GM12878 (cell line): Measurements from ENCODE around the gene DDX31.

Experiments used
- HCFC1 ChIP-seq: fragments of 150-350 bp; IDR thresholded peaks from 2 replicates; pipeline ENCODE4 v1.6.1; 2014; ENCODE audit warnings: low read length
- HDAC6 ChIP-seq: fragments of 200-600 bp; sonication (generic); IDR thresholded peaks from one replicate; pipeline ENCODE4 v1.8.0; 2017; ENCODE audit warnings: antibody characterized with exemption; ENCODE audit not compliant: unreplicated experiment
- MTA2 ChIP-seq: fragments of 450-650 bp; IDR thresholded peaks from 2 replicates; pipeline ENCODE4 v1.6.1; 2016; ENCODE audit warnings: low read depth, mild to moderate bottlenecking, moderate library complexity
- NFYB ChIP-seq: IDR thresholded peaks from 2 replicates; pipeline ENCODE4 v1.6.1; 2011; ENCODE audit warnings: low read depth, mild to moderate bottlenecking, low read length, improper control_type of control experiment, moderate library complexity; ENCODE audit not compliant: insufficient read depth
- NR2C2 ChIP-seq: IDR thresholded peaks from 2 replicates; pipeline ENCODE4 v1.6.1; 2011; ENCODE audit warnings: borderline replicate concordance, low read depth; ENCODE audit not compliant: control insufficient read depth, insufficient read length
- POLR2A ChIP-seq: IDR thresholded peaks from 2 replicates; pipeline ENCODE4 v1.6.1; 2011; ENCODE audit warnings: low read depth, mild to moderate bottlenecking, low read length
- POLR2AphosphoS5 ChIP-seq: IDR thresholded peaks from 2 replicates; pipeline ENCODE4 v1.6.1; 2011; ENCODE audit warnings: mild to moderate bottlenecking, low read length, inconsistent platforms
- SIN3A ChIP-seq: IDR thresholded peaks from 2 replicates; pipeline ENCODE4 v1.6.1; 2012; ENCODE audit warnings: low read depth, low read length, improper control_type of control experiment
- ZZZ3 ChIP-seq: IDR thresholded peaks from 2 replicates; pipeline ENCODE4 v1.6.1; 2011; ENCODE audit warnings: low read depth; ENCODE audit not compliant: control insufficient read depth, insufficient read length
- TF ChIP-seq, protein P1 (sequence below): fragments of 150-350 bp; IDR thresholded peaks from 2 replicates; pipeline ENCODE4 v1.6.1; 2014; ENCODE audit warnings: mild to moderate bottlenecking, low read depth, low read length
- TF ChIP-seq, protein P2 (sequence below), 3 experiments: IDR thresholded peaks in 2 of 3; conservative IDR thresholded peaks in 1 of 3; 2 replicates each; pipeline ENCODE4 v1.5.1; 2011; ENCODE audit warnings: low read depth in 3 of 3, low read length in 3 of 3, mild to moderate bottlenecking in 3 of 3, control low read depth in 2 of 3, moderate library complexity in 2 of 3, inconsistent platforms in 1 of 3, mixed read lengths in 1 of 3; ENCODE audit not compliant: control insufficient read depth in 2 of 3, insufficient read depth in 1 of 3; ENCODE audit errors: extremely low read depth in 1 of 3
- TF ChIP-seq, protein P3 (sequence below): IDR thresholded peaks from 2 replicates; pipeline ENCODE4 v1.6.1; 2012; ENCODE audit warnings: low read depth, low read length, improper control_type of control experiment
- TF ChIP-seq, protein P4 (sequence below): fragments of 450-650 bp; IDR thresholded peaks from 2 replicates; pipeline ENCODE4 v1.6.1; 2017; ENCODE audit warnings: antibody characterized with exemption, mild to moderate bottlenecking, moderate library complexity

DNA sequence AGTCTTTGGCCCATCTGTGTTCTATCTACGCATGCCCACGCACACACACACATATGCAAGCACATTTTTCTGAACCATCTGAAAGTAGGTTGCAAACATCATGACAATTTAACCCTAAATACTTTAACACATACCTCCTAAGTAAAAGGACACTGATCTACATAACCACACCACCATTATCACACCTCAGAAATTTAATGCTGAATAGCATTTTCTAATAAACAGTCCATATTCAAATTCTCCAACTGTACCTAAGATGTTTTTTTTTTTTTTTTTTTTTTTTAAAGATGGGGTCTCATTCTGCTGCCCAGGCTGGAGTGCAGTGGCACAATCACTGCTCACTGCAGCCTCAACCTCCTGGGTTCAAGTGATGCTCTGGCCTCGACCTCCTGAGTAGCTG, 35.5 kb downstream of the DDX31 start:
- TF ChIP-seq NFYB, result no peak
- TF ChIP-seq NR2C2, result no peak
- TF ChIP-seq, protein P1, sequence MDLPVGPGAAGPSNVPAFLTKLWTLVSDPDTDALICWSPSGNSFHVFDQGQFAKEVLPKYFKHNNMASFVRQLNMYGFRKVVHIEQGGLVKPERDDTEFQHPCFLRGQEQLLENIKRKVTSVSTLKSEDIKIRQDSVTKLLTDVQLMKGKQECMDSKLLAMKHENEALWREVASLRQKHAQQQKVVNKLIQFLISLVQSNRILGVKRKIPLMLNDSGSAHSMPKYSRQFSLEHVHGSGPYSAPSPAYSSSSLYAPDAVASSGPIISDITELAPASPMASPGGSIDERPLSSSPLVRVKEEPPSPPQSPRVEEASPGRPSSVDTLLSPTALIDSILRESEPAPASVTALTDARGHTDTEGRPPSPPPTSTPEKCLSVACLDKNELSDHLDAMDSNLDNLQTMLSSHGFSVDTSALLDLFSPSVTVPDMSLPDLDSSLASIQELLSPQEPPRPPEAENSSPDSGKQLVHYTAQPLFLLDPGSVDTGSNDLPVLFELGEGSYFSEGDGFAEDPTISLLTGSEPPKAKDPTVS, result no peak
- TF ChIP-seq, protein P2, sequence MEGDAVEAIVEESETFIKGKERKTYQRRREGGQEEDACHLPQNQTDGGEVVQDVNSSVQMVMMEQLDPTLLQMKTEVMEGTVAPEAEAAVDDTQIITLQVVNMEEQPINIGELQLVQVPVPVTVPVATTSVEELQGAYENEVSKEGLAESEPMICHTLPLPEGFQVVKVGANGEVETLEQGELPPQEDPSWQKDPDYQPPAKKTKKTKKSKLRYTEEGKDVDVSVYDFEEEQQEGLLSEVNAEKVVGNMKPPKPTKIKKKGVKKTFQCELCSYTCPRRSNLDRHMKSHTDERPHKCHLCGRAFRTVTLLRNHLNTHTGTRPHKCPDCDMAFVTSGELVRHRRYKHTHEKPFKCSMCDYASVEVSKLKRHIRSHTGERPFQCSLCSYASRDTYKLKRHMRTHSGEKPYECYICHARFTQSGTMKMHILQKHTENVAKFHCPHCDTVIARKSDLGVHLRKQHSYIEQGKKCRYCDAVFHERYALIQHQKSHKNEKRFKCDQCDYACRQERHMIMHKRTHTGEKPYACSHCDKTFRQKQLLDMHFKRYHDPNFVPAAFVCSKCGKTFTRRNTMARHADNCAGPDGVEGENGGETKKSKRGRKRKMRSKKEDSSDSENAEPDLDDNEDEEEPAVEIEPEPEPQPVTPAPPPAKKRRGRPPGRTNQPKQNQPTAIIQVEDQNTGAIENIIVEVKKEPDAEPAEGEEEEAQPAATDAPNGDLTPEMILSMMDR (IDR thresholded peaks at IDR 0.05 in 2 of 3, conservative IDR thresholded peaks at IDR 0.05 in 1 of 3; ENCODE audit: control insufficient read depth in 2 of 3, extremely low read depth in 1 of 3, insufficient read depth in 1 of 3, low read depth in 3 of 3, low read length in 3 of 3), result no peak
- TF ChIP-seq HCFC1, result no peak
- TF ChIP-seq HDAC6, result no peak
- no peak for TF ChIP-seq POLR2A
- TF ChIP-seq ZZZ3, result no peak
- TF ChIP-seq, protein P3, sequence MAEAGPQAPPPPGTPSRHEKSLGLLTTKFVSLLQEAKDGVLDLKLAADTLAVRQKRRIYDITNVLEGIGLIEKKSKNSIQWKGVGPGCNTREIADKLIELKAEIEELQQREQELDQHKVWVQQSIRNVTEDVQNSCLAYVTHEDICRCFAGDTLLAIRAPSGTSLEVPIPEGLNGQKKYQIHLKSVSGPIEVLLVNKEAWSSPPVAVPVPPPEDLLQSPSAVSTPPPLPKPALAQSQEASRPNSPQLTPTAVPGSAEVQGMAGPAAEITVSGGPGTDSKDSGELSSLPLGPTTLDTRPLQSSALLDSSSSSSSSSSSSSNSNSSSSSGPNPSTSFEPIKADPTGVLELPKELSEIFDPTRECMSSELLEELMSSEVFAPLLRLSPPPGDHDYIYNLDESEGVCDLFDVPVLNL, result no peak
- TF ChIP-seq POLR2AphosphoS5, result no peak
- TF ChIP-seq MTA2, result no peak
- TF ChIP-seq SIN3A, result no peak
- TF ChIP-seq, protein P4, sequence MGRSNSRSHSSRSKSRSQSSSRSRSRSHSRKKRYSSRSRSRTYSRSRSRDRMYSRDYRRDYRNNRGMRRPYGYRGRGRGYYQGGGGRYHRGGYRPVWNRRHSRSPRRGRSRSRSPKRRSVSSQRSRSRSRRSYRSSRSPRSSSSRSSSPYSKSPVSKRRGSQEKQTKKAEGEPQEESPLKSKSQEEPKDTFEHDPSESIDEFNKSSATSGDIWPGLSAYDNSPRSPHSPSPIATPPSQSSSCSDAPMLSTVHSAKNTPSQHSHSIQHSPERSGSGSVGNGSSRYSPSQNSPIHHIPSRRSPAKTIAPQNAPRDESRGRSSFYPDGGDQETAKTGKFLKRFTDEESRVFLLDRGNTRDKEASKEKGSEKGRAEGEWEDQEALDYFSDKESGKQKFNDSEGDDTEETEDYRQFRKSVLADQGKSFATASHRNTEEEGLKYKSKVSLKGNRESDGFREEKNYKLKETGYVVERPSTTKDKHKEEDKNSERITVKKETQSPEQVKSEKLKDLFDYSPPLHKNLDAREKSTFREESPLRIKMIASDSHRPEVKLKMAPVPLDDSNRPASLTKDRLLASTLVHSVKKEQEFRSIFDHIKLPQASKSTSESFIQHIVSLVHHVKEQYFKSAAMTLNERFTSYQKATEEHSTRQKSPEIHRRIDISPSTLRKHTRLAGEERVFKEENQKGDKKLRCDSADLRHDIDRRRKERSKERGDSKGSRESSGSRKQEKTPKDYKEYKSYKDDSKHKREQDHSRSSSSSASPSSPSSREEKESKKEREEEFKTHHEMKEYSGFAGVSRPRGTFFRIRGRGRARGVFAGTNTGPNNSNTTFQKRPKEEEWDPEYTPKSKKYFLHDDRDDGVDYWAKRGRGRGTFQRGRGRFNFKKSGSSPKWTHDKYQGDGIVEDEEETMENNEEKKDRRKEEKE, result no peak
